Common myeloid progenitor, CD34-positive (primary cell): ENCODE results near the gene GMPR2.
A peak's percentile ranks its signal among the peaks of the same experiment; 100 is the strongest.

ENCODE experiments used
- CTCF ChIA-PET: fragments of 350-600 bp; sonication (Branson Sonifier 250); formaldehyde crosslinking; loops from one replicate; lab custom pipeline; 2021; ENCODE audit warnings: antibody characterized with exemption; lab: Charles Lee
- POLR2A ChIA-PET: fragments of 350-600 bp; sonication (Branson Sonifier 250); formaldehyde crosslinking; loops from one replicate; lab custom pipeline; 2021; ENCODE audit warnings: antibody characterized with exemption; lab: Charles Lee
- DNase-seq, 3 donors: peaks; one replicate each; pipeline versions ENCODE4 v3.0.0 to v3.0.0-alpha.2; 2013
- H3K27ac ChIP-seq, 2 experiments: 1 replicate in 1 of 2; 2 replicates in 1 of 2; pipeline ENCODE4 v1.7.0; 2013; ENCODE audit warnings: inconsistent platforms in 2 of 2, low read length in 2 of 2, mild to moderate bottlenecking in 2 of 2, low read depth in 1 of 2, moderate library complexity in 1 of 2; ENCODE audit not compliant: severe bottlenecking in 2 of 2, insufficient read depth in 1 of 2, poor library complexity in 1 of 2
- H3K27me3 ChIP-seq, 5 experiments: replicated peaks in 2 of 5; 1 replicate in 3 of 5; 2 replicates in 2 of 5; pipeline versions ENCODE4 v1.6.1 to v1.7.0; 2013; ENCODE audit warnings: low read length in 4 of 5, mild to moderate bottlenecking in 2 of 5, moderate library complexity in 2 of 5, inconsistent platforms in 1 of 5; ENCODE audit not compliant: insufficient read depth in 5 of 5, control insufficient read depth in 4 of 5
- H3K36me3 ChIP-seq, 4 experiments: 1 replicate in 2 of 4; 2 replicates in 2 of 4; pipeline versions ENCODE4 v1.6.1 to v1.7.0; 2013; ENCODE audit warnings: low read length in 3 of 4, control low read depth in 1 of 4, mild to moderate bottlenecking in 1 of 4; ENCODE audit not compliant: control insufficient read depth in 4 of 4, insufficient read depth in 4 of 4
- H3K4me1 ChIP-seq, 4 experiments: 1 replicate in 3 of 4; 2 replicates in 1 of 4; pipeline versions ENCODE4 v1.6.1 to v1.7.1; 2013; ENCODE audit warnings: low read length in 3 of 4, mild to moderate bottlenecking in 3 of 4, control low read depth in 1 of 4, inconsistent platforms in 1 of 4, moderate library complexity in 1 of 4; ENCODE audit not compliant: control insufficient read depth in 4 of 4, insufficient read depth in 4 of 4; ENCODE audit errors: control extremely low read depth in 1 of 4
- H3K4me3 ChIP-seq, 7 experiments: 1 replicate in 4 of 7; 2 replicates in 3 of 7; pipeline versions ENCODE4 v1.5.1 to v1.7.0; 2013; ENCODE audit warnings: mild to moderate bottlenecking in 7 of 7, low read length in 6 of 7, moderate library complexity in 6 of 7, inconsistent platforms in 2 of 7, low read depth in 2 of 7, control low read depth in 1 of 7; ENCODE audit not compliant: insufficient read depth in 4 of 7, control insufficient read depth in 1 of 7; ENCODE audit errors: extremely low read depth in 1 of 7
- H3K9me3 ChIP-seq, 5 experiments: 1 replicate in 4 of 5; 2 replicates in 1 of 5; pipeline versions ENCODE4 v1.6.1 to v1.7.1; 2013; ENCODE audit warnings: low read length in 4 of 5, mild to moderate bottlenecking in 2 of 5, inconsistent platforms in 1 of 5, low read depth in 1 of 5, moderate library complexity in 1 of 5; ENCODE audit not compliant: control insufficient read depth in 4 of 5, insufficient read depth in 2 of 5; ENCODE audit errors: control extremely low read depth in 1 of 5
- WGBS: methylation state at CpG from one replicate; pipeline ENCODE4 v1.1.5; 2013; ENCODE audit not compliant: insufficient coverage; 5-methylcytosine and 5-hydroxymethylcytosine counted together

The GMPR2 gene

GRCh38 chr14:24277071-24277470 is 44.3 kb downstream of the GMPR2 start:
- DNase-seq: no peak
- WGBS: 97% methylated on average over 6 of the region's 6 CpGs
- H3K4me1 ChIP-seq: peaks cover 21 to 77% (median 43%) of the 10 kb centered on the region in 4 experiments
- POLR2A ChIA-PET: interaction anchor here (1.4 kb wide), 1 partner anchor 34 kb away, joined by 3 read pairs; no protein-coding TSS in a partner anchor
- H3K36me3 ChIP-seq: no peaks in the 10 kb centered on the region
- no peak overlapping the region for H3K27ac ChIP-seq
- H3K4me3 ChIP-seq: peak overlapping the region in 1 of 7 experiments; percentile 2
- H3K27me3 ChIP-seq: no peaks in the 10 kb centered on the region
- CTCF ChIA-PET: interaction anchor here (0.8 to 13.1 kb wide), 10 partner anchors 10 to 61 kb away, joined by 3 to 153 read pairs (median 6); partner anchors contain the start of genes CIDEB, DHRS1, LTB4R and LTB4R2
- no peaks in the 10 kb centered on the region for H3K9me3 ChIP-seq

DNA sequence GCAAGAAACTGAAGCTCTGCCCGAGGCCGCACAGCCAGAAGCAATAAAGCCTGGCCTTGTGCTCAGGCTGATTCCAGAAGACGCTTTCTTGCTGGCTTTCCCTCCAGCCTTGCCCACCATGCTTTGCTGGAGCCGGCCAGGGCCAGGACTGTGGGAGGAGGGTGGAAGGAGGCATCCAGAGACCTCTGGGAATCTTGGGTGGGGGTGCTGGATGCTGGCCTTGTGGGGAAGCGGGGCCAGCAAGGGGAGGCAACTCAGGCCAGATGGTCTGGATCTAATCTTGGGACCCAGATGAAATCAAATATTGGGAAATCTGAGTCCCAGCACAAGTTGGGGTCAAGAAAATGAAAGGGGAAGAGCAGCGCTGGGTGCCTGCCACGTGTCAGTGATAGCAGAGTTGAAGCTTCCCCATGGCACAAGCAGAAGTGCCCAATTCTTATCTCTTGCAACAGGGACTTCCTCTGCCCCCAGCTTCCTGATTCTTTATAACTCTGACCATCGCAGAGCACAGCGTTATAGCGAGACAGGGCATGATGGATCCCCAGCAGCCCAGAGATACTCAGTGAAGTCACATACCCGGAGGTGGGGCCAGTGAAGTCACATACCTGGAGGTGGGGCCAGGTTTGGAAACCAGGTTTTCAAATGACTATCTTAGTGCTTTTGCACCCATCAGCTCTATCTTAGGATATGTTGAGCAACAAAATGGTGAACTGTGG is 45.0 kb downstream of the GMPR2 start:
- peaks cover 21 to 74% (median 41%) of the 10 kb centered on the region in 4 experiments for H3K4me1 ChIP-seq
- ChIA-PET CTCF (interaction anchor here (0.8 to 13.1 kb wide), 11 partner anchors 7 to 61 kb away, joined by 3 to 153 read pairs (median 9); partner anchors contain the start of genes CIDEB, DHRS1, LTB4R and LTB4R2), POLR2A (interaction anchor here (0.7 to 1.4 kb wide), 2 partner anchors 35 to 43 kb away, joined by 3 to 4 read pairs; no protein-coding TSS in a partner anchor)
- H3K27me3 ChIP-seq: no peaks in the 10 kb centered on the region
- peak overlapping the region in 3 of 7 experiments; percentile 20 to 25 (median 23) for H3K4me3 ChIP-seq
- DNase-seq: peak; percentile 86 to 97 (median 96)
- 13% methylated on average over 8 of the region's 11 CpGs for WGBS
- H3K9me3 ChIP-seq: no peaks in the 10 kb centered on the region
- no peak overlapping the region for H3K27ac ChIP-seq
- H3K36me3 ChIP-seq: no peaks in the 10 kb centered on the region

- WGBS: 98% methylated on average over 5 of the region's 5 CpGs
- no peaks in the 10 kb centered on the region for H3K9me3 ChIP-seq
- H3K36me3 ChIP-seq: no peaks in the 10 kb centered on the region
- H3K27ac ChIP-seq: no peak overlapping the region
- no peaks in the 10 kb centered on the region for H3K27me3 ChIP-seq
- ChIA-PET POLR2A (interaction anchor here (0.7 to 1.4 kb wide), 2 partner anchors 35 to 43 kb away, joined by 3 to 4 read pairs; no protein-coding TSS in a partner anchor), CTCF (interaction anchor here (1.0 to 13.1 kb wide), 10 partner anchors 8 to 62 kb away, joined by 3 to 153 read pairs (median 20); partner anchors contain the start of genes CIDEB, DHRS1, LTB4R and LTB4R2)
- peak in 1 of 3 donors; percentile 12 for DNase-seq
- no peak overlapping the region for H3K4me3 ChIP-seq
- peaks cover 21 to 73% (median 41%) of the 10 kb centered on the region in 4 experiments for H3K4me1 ChIP-seq
These were observed 45.7 kb downstream of the GMPR2 start for GRCh38 chr14:24278424-24278823.

GRCh38 chr14:24279301-24280186 is 46.8 kb downstream of the GMPR2 start:
- Histone ChIP-seq H3K27me3 (no peaks in the 10 kb centered on the region), H3K36me3 (no peaks in the 10 kb centered on the region), H3K4me3 (peak overlapping the region in 1 of 7 experiments; percentile 1), H3K27ac (no peak overlapping the region), H3K4me1 (peaks cover 19 to 62% (median 38%) of the 10 kb centered on the region in 4 experiments), H3K9me3 (no peaks in the 10 kb centered on the region)
- ChIA-PET CTCF (interaction anchor here (0.8 to 13.1 kb wide), 19 partner anchors 7 to 157 kb away, joined by 3 to 153 read pairs (median 7); partner anchors contain the start of genes CIDEB, DHRS1, LTB4R and LTB4R2), POLR2A (interaction anchor here (1.2 kb wide), 1 partner anchor 37 kb away, joined by 3 read pairs; the partner anchor contains the start of gene TINF2)
- DNase-seq: peak; percentile 79 to 89 (median 88)
- WGBS: 49% methylated on average over 7 of the region's 11 CpGs

DNA sequence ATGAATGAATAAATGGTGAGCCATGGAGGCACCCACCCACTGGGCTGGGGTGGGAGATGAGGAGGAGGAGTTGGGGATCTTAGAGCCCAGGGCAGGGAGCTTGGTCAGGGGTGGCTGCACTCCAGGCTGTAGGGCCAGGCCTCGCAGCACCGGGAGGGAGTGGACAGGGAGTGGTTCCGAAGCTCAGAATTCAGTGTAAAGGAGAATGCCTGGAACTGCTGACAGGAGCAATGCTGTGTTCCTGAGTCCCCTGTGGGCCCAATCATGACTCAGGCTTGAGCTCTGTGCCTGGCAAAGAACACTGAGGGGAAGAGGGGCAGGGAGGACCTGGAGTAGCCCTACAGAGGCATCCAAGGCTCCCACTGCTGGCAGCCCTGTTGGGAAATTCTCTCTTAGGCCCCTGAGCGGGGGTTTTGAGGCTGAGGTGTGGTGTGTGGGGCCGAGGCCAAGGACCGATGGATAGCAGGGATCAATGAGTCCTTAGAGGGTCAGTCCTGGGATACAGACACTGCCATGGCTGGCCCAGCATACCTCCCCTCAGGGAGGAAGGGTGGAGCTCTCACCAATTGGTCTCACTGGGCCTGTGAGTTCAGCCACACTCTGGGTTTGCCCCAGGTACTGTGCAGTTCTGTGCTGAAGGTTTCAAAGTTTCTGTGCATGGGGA is 48.2 kb downstream of the GMPR2 start:
- 100% methylated on average over 4 of the region's 6 CpGs for WGBS
- Histone ChIP-seq H3K27ac (no peak overlapping the region), H3K4me3 (no peak overlapping the region), H3K9me3 (no peaks in the 10 kb centered on the region), H3K4me1 (peaks cover 19 to 56% (median 34%) of the 10 kb centered on the region in 4 experiments), H3K36me3 (no peaks in the 10 kb centered on the region), H3K27me3 (no peaks in the 10 kb centered on the region)
- ChIA-PET POLR2A (no interaction called here), CTCF (interaction anchor here (1.0 to 13.1 kb wide), 13 partner anchors 9 to 156 kb away, joined by 3 to 153 read pairs (median 11); partner anchors contain the start of genes CIDEB, DHRS1, LTB4R and LTB4R2)
- no peak for DNase-seq

GRCh38 chr14:24281636-24282035 is 48.9 kb downstream of the GMPR2 start:
- CTCF ChIA-PET: interaction anchor here (0.5 to 13.1 kb wide), 10 partner anchors 11 to 177 kb away, joined by 3 to 153 read pairs (median 14); partner anchors contain the start of genes CIDEB, DHRS1, LTB4R and LTB4R2
- Histone ChIP-seq H3K27ac (no peak overlapping the region), H3K36me3 (no peaks in the 10 kb centered on the region), H3K27me3 (no peaks in the 10 kb centered on the region), H3K4me3 (no peak overlapping the region), H3K9me3 (no peaks in the 10 kb centered on the region), H3K4me1 (peaks cover 17 to 53% (median 32%) of the 10 kb centered on the region in 4 experiments)
- POLR2A ChIA-PET: no interaction called here
- no peak for DNase-seq
- WGBS: 93% methylated on average over 6 of the region's 7 CpGs
